Activated T-cell treated with anti-CD3 and anti-CD28 coated beads, Interleukin-2, amount 50 U/mL, for 72 hours (primary cell): ENCODE results near the gene NDUFA13. TPM values are rescaled to one million over a fixed set of nuclear protein-coding genes. Genes with fewer than 3 reads are reported as not detected.

Source experiments
- ATAC-seq, 2 donors: fragments of 150-1000 bp; cut with Tn5 transposase; replicated peaks in 1 of 2; 2 replicates each; pipeline ENCODE4 v1.10.0; 2021; ENCODE audit warnings: moderate library complexity in 2 of 2, mild to moderate bottlenecking in 1 of 2
- DNase-seq, 2 donors: peaks; one replicate each; pipeline ENCODE4 v3.0.0; 2021 to 2022; ENCODE audit warnings: mixed read lengths in 1 of 2
- H3K27ac Mint-ChIP-seq: one replicate; pipeline ENCODE4 v1.8.0; 2022; ENCODE audit warnings: mild to moderate bottlenecking, moderate library complexity, mixed read lengths
- H3K27me3 Mint-ChIP-seq: one replicate; pipeline ENCODE4 v1.8.0; 2022; ENCODE audit warnings: low read depth, mixed read lengths
- H3K36me3 Mint-ChIP-seq, 2 donors: one replicate each; pipeline ENCODE4 v1.8.0; 2022; ENCODE audit warnings: mixed read lengths in 2 of 2, mild to moderate bottlenecking in 1 of 2; ENCODE audit not compliant: insufficient read depth in 2 of 2
- H3K4me1 Mint-ChIP-seq: one replicate; pipeline ENCODE4 v1.8.0; 2022; ENCODE audit warnings: low read depth, mixed read lengths
- H3K4me3 Mint-ChIP-seq, 2 donors: one replicate each; pipeline ENCODE4 v1.8.0; 2022; ENCODE audit warnings: mild to moderate bottlenecking in 2 of 2, mixed read lengths in 2 of 2, moderate library complexity in 2 of 2
- H3K9me3 Mint-ChIP-seq, 2 donors: one replicate each; pipeline ENCODE4 v1.8.0; 2022; ENCODE audit warnings: mixed read lengths in 2 of 2
- total RNA-seq, 2 donors: library from RNA; stranded (reverse); gene quantifications; one replicate each; pipeline ENCODE4 v1.2.3, GENCODE V29; 2022

NDUFA13 gene
- total RNA-seq, 2 donors from 2014 or later, result 229 to 263 TPM

DNA sequence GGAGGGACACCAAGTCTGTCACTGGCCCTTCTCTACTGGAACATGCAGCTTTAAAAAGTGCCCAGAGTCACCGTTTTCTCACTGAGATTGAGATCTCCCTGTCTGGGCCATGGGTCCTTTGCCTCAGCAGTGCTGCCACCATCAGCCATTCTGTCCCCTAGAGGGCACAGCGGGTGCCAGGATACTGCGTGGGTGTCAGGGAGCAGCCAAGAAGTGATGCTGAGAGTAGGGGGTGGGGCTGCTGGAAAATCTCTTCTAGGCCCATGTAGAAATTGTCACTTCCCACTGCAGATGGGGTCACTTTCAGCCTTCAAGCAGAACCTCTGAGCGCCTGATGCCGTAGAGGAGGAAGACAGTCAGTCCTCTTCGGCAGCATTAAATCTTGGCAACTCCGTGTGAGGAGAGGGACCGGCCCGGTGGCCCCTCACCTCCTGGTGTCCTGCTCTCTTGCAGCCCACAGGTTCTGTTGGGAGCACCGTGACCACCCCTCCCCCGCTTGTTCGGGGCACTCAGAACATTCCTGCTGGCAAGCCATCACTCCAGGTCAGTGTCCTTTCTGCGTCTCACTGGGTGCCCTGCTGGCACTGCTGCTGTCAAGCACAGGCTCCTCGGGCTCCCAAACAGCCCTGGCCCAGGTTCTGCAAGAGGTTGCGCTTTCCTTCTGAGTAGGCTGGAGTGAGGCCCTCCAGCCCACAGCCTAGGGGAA, 22.0 kb upstream of the NDUFA13 start:
- Mint-ChIP-seq H3K9me3 (no peaks in the 10 kb centered on the region), H3K36me3 (peaks cover 4 to 22% of the 10 kb centered on the region in 2 donors), H3K4me3 (no peak overlapping the region), H3K4me1 (peaks cover 19% of the 10 kb centered on the region), H3K27me3 (no peaks in the 10 kb centered on the region), H3K27ac (no peak overlapping the region)
- no peak for DNase-seq
- no peak for ATAC-seq

GRCh38 chr19:19495614-19496603, 20.1 kb upstream of the NDUFA13 start:
- Mint-ChIP-seq H3K27me3 (no peaks in the 10 kb centered on the region), H3K9me3 (no peaks in the 10 kb centered on the region), H3K4me1 (no peaks in the 10 kb centered on the region), H3K4me3 (no peak overlapping the region), H3K27ac (no peak overlapping the region), H3K36me3 (peaks cover 4 to 19% of the 10 kb centered on the region in 2 donors)
- ATAC-seq, result no peak
- DNase-seq, result no peak

DNA sequence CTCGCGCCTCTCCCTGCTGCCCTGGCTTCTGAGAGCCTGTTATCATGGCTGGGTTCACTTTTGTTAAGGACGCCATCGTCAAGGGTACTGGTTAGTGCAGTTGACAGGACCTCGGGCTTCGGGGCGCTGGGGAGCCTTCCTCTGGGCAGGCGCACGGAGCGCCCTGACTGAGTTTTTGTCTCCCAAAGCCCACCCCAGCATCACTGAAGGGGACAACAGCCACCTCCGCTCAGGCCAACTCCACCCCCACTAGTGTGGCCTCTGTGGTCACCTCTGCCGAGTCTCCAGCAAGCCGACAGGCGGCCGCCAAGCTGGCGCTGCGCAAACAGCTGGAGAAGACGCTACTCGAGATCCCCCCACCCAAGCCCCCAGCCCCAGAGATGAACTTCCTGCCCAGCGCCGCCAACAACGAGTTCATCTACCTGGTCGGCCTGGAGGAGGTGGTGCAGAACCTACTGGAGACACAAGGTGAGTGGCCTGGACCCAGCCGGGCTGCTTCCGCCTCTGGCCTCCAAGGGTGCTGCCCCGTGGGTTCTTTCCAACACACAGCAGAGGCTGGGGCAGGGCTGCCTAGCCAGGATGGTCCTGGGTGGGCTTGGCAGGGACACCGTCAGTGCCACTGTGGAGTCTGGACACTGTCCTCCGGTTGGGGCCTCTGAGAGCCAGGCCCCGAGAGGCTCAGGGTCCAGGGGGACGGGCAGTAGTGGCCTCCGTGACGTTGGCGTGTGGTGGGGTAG, 17.6 kb upstream of the NDUFA13 start:
- Mint-ChIP-seq H3K9me3 (no peaks in the 10 kb centered on the region), H3K4me1 (no peaks in the 10 kb centered on the region), H3K27me3 (no peaks in the 10 kb centered on the region), H3K36me3 (peaks cover 5 to 21% of the 10 kb centered on the region in 2 donors), H3K4me3 (no peak overlapping the region), H3K27ac (no peak overlapping the region)
- DNase-seq (no peak), ATAC-seq (no peak)

- no peaks in the 10 kb centered on the region for H3K27me3 Mint-ChIP-seq
- no peaks in the 10 kb centered on the region for H3K4me1 Mint-ChIP-seq
- H3K36me3 Mint-ChIP-seq, result peaks cover 4 to 25% of the 10 kb centered on the region in 2 donors
- ATAC-seq (no peak), DNase-seq (no peak)
- H3K4me3 Mint-ChIP-seq, result no peak overlapping the region
- no peaks in the 10 kb centered on the region for H3K9me3 Mint-ChIP-seq
- no peak overlapping the region for H3K27ac Mint-ChIP-seq
These were observed 16.6 kb upstream of the NDUFA13 start for GRCh38 chr19:19499272-19499995.

- H3K27me3 Mint-ChIP-seq, result no peaks in the 10 kb centered on the region
- H3K9me3 Mint-ChIP-seq, result no peaks in the 10 kb centered on the region
- DNase-seq (no peak), ATAC-seq (no peak)
- no peak overlapping the region for H3K4me3 Mint-ChIP-seq
- no peaks in the 10 kb centered on the region for H3K4me1 Mint-ChIP-seq
- H3K27ac Mint-ChIP-seq, result no peak overlapping the region
- H3K36me3 Mint-ChIP-seq, result peaks cover 1 to 18% of the 10 kb centered on the region in 2 donors
These were observed 14.9 kb upstream of the NDUFA13 start for GRCh38 chr19:19500975-19501644.

DNA sequence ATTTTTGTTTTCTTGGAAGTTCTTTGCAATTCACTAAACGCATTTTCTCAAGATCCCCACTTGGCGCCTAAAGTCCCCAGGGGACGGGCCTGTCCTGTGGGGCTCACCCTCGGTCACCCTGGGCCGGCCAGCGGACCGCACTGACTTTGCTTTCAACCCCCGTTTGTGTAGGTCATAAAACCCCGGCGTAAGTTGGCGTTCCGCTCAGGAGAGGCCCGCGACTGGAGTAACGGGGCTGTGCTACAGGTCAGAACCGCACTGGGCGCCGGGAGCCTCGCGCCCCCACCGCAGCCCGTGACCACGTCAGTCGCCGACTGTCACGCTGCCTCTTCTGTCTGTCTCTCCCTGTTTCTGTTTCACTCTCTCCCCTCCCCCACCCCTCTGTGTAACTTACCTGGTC, 14.2 kb upstream of the NDUFA13 start:
- no peak overlapping the region for H3K4me3 Mint-ChIP-seq
- no peak for ATAC-seq
- H3K27me3 Mint-ChIP-seq, result no peaks in the 10 kb centered on the region
- H3K27ac Mint-ChIP-seq, result no peak overlapping the region
- no peaks in the 10 kb centered on the region for H3K9me3 Mint-ChIP-seq
- H3K36me3 Mint-ChIP-seq, result peaks cover 1 to 21% of the 10 kb centered on the region in 2 donors
- DNase-seq, result no peak
- no peaks in the 10 kb centered on the region for H3K4me1 Mint-ChIP-seq

DNA sequence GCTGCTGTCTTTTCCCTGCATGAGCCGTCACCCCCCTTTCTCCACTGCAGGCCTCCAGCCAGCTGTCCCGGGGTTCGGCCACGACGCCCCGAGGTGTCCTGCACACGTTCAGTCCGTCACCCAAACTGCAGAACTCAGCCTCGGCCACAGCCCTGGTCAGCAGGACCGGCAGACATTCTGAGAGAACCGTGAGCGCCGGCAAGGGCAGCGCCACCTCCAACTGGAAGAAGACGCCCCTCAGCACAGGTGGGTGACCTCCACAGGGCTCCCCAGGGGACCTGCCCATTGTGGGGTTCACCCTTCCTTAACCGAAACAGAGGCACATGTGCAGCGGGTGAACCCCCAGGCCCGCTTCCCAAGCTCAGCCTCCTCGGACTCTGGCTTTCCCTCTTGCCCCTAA, 13.7 kb upstream of the NDUFA13 start:
- H3K4me3 Mint-ChIP-seq, result no peak overlapping the region
- H3K27me3 Mint-ChIP-seq, result no peaks in the 10 kb centered on the region
- no peak overlapping the region for H3K27ac Mint-ChIP-seq
- no peaks in the 10 kb centered on the region for H3K9me3 Mint-ChIP-seq
- no peaks in the 10 kb centered on the region for H3K4me1 Mint-ChIP-seq
- ATAC-seq (no peak), DNase-seq (no peak)
- H3K36me3 Mint-ChIP-seq, result peaks cover 1 to 20% of the 10 kb centered on the region in 2 donors

DNA sequence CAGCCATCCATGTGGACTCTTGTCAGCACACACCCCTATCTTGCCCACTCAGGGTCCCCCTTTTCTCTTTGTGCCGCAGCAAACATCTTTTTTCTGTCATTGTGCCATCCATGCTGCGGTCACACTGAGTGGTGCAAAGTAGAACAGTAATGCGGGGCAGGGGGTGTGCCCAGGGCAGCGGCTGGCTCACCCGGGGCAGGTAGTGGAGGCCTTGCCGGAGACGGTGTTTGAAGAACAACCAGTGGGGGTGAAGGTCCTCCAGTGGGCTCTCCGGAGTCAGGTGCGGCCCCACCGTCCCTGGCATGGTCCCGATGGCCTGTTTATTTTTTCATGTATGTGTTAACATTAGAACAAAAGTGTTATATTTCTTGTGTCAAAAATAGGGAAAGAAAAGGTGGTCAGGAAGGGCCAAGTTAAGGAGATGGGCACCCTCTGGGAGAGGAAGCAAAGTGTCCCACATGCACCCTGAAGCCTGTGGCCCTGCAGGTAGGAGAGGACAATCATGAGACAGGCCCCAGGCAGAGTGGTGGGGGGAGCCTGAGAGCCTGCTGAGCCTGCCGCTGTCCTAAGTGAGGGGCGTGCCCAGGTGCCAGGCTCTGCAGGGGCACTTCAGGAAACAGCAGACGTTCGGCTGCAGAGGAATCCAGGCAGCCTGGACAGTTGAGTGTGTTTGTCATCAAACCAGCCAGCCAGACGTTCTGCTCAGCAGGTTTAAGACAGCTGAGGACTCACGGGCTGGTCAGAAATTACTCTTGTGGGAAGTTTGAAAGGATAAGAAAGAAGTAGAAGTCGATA, 13.0 kb upstream of the NDUFA13 start:
- Mint-ChIP-seq H3K36me3 (peaks cover 1 to 20% of the 10 kb centered on the region in 2 donors), H3K27ac (no peak overlapping the region), H3K27me3 (no peaks in the 10 kb centered on the region), H3K4me1 (no peaks in the 10 kb centered on the region), H3K9me3 (no peaks in the 10 kb centered on the region), H3K4me3 (no peak overlapping the region)
- no peak for DNase-seq
- ATAC-seq, result no peak

GRCh38 chr19:19504754-19505668, 11.0 kb upstream of the NDUFA13 start:
- Mint-ChIP-seq H3K27ac (no peak overlapping the region), H3K27me3 (no peaks in the 10 kb centered on the region), H3K36me3 (peaks cover 1 to 18% of the 10 kb centered on the region in 2 donors), H3K9me3 (no peaks in the 10 kb centered on the region), H3K4me1 (no peaks in the 10 kb centered on the region), H3K4me3 (no peak overlapping the region)
- no peak for ATAC-seq
- DNase-seq, result no peak

DNA sequence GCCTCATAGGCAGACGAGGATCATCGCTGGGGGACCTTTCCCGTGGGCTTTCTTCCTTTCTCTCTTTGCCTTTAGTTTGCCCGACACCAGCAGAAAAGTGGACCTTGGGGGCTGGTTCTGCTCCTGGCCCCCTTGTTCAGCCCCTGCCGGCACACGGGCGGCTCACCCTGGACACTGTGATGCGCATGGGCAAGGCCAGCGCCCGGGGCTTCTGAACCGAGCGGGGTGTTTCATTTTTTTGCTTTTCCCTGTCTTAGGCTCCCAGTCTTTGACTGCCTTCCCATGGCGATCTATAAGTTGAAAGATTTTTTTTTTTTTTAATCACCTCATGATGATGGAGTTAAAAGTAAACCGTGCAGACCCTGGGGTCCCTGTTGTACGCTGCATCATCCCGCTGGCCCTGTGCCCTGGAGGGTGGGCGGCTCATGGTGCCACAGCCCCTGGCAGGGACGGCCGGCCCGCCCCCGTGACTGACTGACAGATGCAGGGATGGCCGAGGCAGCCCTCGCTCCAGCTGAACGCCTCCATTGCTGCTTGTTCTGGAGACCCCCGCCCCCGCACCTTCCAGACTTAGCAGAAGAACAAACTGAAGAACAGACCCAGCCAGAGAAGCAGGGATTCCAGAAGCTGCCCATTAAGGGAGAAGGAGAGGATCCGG, 10.2 kb upstream of the NDUFA13 start:
- no peak for DNase-seq
- Mint-ChIP-seq H3K27me3 (no peaks in the 10 kb centered on the region), H3K4me1 (no peaks in the 10 kb centered on the region), H3K4me3 (no peak overlapping the region), H3K36me3 (peaks cover 1 to 18% of the 10 kb centered on the region in 2 donors), H3K9me3 (no peaks in the 10 kb centered on the region), H3K27ac (no peak overlapping the region)
- ATAC-seq, result no peak
